Stimulated activated CD8-positive, alpha-beta memory T cell treated with anti-CD3 and anti-CD28 coated beads, Interleukin-12 subunit alpha, Interleukin-12 subunit beta, amount 100 ng/mL, for 24 hours (primary cell): ENCODE data around the gene PPFIA1.
"Not testable (repeated sequence)": the region's sequence is repeated elsewhere in the genome, so short reads cannot be mapped to it uniquely, and the experiment has no call there.

Source experiments
- DNase-seq: peaks from one replicate; pipeline ENCODE4 v3.0.0-alpha.2; 2020; ENCODE audit errors: extremely low read depth

The PPFIA1 gene

DNA sequence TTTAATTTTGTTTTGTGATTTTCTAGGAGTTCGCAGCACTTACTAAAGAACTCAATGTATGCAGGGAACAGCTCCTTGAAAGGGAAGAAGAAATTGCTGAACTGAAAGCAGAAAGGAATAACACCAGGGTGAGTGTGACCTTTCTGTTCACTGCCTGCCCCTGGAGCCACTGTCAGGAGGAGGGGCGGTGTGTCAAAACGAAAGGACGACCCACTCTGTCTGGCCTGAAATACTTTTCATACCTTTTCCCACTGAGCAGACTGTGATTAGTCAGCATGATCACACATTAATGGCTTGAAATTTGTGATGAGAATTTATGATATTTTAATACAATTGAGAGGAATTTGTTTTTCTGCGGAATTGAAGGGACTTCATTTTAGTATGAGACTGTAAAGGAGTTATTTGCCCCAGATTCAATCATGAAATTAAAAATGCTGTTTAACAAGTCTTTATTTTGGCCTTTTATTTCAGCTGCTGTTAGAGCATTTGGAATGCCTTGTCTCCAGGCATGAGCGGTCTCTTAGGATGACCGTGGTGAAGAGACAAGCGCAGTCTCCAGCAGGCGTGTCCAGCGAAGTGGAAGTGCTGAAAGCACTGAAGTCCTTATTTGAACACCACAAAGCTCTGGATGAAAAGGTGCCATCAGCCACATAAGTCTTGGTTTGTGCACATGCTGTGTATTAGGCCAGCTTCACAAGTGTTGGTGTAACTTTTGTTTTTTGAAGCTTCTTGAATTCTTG, 54.1 kb downstream of the PPFIA1 start:
- no peak for DNase-seq

- DNase-seq: no peak
Observed at GRCh38 chr11:70325824-70326223, 55.3 kb downstream of the PPFIA1 start.

- no peak for DNase-seq
Observed at GRCh38 chr11:70326365-70326811, 55.9 kb downstream of the PPFIA1 start.

DNA sequence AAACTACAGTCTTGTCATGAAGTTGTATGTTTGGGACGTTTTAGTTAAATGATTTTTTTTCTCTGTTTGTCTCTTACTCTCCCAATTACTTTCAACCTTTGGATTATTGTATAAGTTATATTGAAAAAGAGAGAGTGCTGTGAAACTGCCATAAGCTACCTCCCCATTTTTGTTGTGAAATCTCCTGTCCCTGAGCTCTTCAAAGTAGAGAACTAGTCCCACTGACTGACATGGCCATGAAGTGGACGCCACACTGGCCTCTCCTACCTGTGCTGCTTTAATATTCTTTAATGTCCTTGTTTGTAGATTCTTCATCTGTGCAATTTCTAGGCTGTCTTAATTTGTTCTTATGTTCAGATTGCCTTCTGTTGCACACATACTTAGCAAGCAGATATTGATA, 56.3 kb downstream of the PPFIA1 start:
- DNase-seq: no peak

GRCh38 chr11:70327717-70328116, 57.2 kb downstream of the PPFIA1 start:
- DNase-seq: no peak

DNA sequence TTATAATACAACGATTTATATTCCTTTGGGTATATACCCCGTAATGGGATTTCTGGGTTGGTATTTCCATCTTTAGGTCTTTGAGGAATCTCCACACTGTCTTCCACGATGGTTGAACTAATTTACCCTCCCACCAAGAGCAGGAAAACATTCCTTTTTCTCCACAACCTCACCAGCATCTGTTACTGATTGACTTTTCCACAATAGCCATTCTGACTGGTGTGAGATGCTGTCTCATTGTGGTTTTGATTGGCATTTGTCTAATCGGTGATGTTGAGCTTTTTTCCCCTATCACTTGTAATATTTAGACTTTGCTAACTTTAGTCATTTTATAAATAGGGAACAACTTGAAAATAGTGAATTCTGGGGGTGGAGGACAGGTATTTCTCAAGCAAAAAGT, 58.1 kb downstream of the PPFIA1 start:
- no peak for DNase-seq

GRCh38 chr11:70331320-70331843, 60.9 kb downstream of the PPFIA1 start:
- not testable (repeated sequence) for DNase-seq

- DNase-seq: no peak
Observed at GRCh38 chr11:70331901-70332300, 61.4 kb downstream of the PPFIA1 start.

DNA sequence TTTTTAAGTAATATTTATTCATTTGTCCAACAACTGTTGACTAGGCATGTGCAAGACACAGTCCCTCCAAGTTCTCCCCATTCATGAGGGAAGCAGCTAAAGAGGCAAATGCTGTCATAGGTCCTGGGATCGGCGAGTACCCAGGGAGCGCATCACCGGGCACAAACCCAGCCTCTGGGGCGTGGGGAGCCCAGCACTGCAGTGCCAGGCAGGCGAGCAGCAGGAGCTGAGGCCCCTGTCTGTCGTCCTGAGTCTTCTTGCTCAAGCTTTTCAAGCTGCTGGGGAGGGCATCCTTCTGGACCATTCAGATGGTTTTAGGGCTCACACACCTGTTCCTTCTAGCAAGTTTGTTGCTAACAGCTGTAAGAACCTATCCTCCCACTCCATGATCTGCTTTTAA, 62.1 kb downstream of the PPFIA1 start:
- no peak for DNase-seq

DNA sequence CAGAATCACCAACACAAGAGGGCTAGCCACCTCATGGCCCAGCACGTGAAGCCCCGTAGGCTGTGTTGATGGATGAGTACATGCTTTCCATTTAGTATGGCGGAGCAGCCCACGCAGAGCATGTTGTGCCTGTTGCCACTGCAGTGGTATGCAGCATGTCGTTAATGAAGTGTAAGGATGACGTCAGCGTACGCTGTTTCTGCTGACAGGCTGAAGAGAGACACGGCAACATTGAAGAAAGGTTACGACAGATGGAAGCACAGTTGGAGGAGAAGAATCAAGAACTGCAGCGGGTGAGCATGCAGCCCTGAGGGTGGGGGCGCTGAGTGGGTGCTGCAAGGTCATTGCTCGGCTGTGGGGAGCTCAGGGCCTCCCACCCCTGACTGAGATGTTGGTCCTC, 62.8 kb downstream of the PPFIA1 start:
- DNase-seq: no peak

GRCh38 chr11:70334351-70334995, 64.0 kb downstream of the PPFIA1 start:
- no peak for DNase-seq

GRCh38 chr11:70335511-70335910, 65.0 kb downstream of the PPFIA1 start:
- no peak for DNase-seq

- DNase-seq: no peak
Observed at GRCh38 chr11:70338594-70338993, 68.1 kb downstream of the PPFIA1 start.

GRCh38 chr11:70339066-70339465, 68.6 kb downstream of the PPFIA1 start:
- DNase-seq: no peak

DNA sequence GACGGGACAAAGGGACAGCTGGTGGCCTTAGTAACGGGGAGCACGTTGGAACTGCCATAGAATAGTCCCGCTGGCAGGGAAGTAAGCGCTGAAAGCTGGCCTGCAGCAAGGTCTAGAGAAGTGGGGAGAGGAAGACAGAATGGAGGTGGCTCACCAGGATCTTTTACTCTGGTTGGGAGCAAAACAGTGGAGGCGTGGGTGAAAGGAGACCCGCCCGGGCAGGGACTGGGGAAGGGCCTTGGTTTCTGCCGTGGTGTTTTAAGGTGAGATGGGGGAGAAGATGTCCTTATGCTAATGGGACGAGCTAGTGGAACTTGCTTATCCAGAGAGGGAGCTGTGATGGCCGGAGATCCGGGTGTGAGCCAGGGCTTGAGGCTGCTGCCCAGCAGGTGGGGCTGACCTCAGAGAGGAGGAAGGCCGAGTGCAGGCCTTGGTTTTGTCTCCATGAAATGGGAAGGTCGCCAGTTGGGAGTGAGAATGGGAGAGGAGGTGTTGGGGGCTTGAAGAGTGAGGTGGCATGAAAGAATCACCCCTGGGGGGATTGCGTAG, 71.5 kb downstream of the PPFIA1 start:
- no peak for DNase-seq

DNA sequence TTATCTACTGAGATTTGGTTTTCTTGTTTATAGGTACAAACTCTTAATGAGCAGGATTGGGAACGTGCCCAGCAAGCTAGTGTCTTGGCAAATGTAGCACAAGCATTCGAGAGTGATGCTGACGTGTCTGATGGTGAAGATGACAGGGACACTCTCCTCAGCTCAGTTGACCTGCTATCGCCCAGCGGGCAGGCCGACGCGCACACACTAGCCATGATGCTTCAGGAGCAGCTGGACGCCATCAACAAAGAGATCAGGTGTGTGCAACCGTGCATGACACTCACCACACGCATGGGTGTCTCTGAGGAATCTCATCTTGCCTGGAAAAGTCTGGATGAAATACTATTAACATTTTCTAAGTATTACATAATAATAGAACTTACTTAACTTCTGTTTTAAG, 73.1 kb downstream of the PPFIA1 start:
- no peak for DNase-seq

DNA sequence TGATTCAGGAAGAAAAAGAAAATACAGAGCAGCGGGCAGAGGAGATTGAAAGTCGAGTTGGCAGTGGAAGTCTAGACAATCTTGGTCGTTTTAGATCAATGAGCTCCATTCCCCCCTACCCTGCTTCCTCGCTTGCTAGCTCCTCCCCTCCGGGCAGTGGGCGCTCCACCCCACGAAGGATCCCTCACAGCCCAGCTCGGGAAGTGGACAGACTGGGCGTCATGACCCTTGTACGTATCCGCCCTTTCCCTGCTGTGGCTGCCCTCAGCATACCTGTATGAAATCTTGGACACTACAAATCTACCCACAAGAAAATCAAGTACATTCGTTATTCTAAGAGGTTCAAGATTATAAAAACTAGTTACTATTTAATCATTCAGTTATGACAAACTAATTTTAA, 77.7 kb downstream of the PPFIA1 start:
- DNase-seq: no peak

DNA sequence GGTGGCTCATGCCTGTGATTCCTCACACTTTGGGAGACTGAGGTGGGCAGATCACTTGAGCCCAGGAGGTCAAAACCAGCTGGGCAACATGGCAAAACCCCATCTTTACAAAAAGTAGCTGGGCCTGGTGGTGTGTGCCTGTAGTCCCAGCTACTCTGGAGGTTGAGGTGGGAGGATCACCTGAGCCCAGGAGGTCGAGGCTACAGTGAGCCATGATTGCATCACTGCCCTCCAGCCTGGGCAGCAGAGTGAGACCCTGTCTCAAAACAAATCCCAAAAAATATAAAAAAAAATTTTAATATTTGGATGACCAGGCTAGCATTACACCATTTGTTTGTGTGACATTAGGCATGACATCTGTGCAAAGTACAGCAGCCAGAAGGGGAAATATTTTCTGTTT, 78.1 kb downstream of the PPFIA1 start:
- DNase-seq: no peak

DNA sequence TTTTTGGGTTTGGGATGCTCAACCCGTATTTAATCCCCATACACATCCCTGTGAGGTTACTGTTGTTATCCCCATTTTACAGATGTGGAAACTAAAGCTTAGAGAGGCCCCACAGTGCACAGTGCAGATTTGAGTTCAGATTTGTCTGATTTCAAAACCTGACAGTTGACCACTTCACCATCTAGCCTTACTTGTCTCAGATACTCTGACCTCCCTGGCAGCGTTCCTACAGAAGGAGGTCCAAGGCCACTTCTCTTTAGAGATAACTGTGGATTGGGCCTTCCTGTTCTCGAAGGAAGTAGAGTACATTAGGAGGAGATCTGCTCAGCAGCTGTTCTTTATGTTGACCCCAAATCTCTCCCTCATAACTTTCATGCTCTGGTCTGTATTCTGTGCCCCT, 81.2 kb downstream of the PPFIA1 start:
- DNase-seq: no peak

- DNase-seq: no peak
Observed at GRCh38 chr11:70352100-70352499, 81.6 kb downstream of the PPFIA1 start.

GRCh38 chr11:70352601-70353000, 82.1 kb downstream of the PPFIA1 start:
- no peak for DNase-seq

GRCh38 chr11:70353329-70353728, 82.8 kb downstream of the PPFIA1 start:
- no peak for DNase-seq
